Upper lobe of left lung (tissue), 4 donors: Measurements from ENCODE around the gene GPR25.

Experiments used
- CTCF ChIP-seq, 6 experiments: fragments of 450-650 bp in 4 of 6; fragments of 200-600 bp in 2 of 6; sonication (generic) in 2 of 6; IDR thresholded peaks; one replicate each; pipeline ENCODE4 v1.5.1; 2016 to 2019; ENCODE audit warnings: antibody characterized with exemption in 6 of 6
- POLR2A ChIP-seq, 4 donors: fragments of 450-650 bp; IDR thresholded peaks; one replicate each; pipeline ENCODE4 v1.5.1; 2016 to 2017; ENCODE audit warnings: antibody characterized with exemption in 4 of 4, mild to moderate bottlenecking in 2 of 4

GRCh38 chr1:200834383-200834782, 38.4 kb upstream of the GPR25 start:
- TF ChIP-seq CTCF (IDR thresholded peaks at IDR 0.05) (no peak), POLR2A (IDR thresholded peaks at IDR 0.05) (no peak)
